ENCODE measurements around the gene PNLIPRP3.

DNA sequence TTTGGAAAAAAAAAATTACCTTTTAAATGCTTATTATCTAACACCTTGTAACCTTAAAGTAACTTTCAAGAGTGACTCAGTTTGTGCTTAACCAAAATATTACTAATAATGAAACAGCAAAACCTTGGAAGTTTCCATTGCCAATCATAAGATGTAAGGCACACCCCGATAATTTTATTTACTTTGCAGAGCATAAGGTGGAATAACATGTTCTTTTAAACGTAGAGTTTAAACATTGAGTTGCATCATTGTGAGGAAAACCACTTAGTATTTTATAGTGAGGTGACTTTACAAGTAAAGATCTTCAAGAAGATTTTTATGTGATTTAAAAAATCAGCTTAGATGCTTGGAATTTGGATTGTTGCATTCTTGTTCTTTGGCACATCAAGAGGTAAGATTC, at the start of gene PNLIPRP3:
- no peak for TF ChIP-seq EZH2phosphoT487 (IDR thresholded peaks at IDR 0.05; ENCODE audit: borderline replicate concordance)
- TF ChIP-seq, protein P1, sequence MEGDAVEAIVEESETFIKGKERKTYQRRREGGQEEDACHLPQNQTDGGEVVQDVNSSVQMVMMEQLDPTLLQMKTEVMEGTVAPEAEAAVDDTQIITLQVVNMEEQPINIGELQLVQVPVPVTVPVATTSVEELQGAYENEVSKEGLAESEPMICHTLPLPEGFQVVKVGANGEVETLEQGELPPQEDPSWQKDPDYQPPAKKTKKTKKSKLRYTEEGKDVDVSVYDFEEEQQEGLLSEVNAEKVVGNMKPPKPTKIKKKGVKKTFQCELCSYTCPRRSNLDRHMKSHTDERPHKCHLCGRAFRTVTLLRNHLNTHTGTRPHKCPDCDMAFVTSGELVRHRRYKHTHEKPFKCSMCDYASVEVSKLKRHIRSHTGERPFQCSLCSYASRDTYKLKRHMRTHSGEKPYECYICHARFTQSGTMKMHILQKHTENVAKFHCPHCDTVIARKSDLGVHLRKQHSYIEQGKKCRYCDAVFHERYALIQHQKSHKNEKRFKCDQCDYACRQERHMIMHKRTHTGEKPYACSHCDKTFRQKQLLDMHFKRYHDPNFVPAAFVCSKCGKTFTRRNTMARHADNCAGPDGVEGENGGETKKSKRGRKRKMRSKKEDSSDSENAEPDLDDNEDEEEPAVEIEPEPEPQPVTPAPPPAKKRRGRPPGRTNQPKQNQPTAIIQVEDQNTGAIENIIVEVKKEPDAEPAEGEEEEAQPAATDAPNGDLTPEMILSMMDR (conservative IDR thresholded peaks at IDR 0.05; ENCODE audit: low read length) = no peak
